ENCODE measurements around the gene FMO2.

DNA sequence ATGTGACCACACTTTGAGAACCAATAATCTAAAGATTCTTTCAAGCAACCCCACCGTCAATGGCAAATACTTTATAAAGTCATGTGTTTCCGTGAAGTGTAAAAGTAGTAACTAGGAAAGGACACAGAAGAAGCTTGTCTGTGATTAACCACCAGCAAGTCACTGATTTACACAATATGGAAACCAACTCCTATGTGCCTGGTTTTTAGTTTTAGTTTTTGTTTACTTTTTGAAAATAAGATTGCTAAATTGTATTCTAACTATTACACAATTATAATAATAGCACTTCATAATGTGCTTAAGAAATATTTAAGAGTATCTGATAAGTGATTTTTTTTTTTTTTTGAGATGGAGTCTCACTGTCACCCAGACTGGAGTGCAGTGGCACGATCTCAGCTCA is 13.0 kb downstream of the FMO2 start:
- no peak for TF ChIP-seq EZH2phosphoT487 (IDR thresholded peaks at IDR 0.05; ENCODE audit: borderline replicate concordance, low read length)
- TF ChIP-seq, protein P1, sequence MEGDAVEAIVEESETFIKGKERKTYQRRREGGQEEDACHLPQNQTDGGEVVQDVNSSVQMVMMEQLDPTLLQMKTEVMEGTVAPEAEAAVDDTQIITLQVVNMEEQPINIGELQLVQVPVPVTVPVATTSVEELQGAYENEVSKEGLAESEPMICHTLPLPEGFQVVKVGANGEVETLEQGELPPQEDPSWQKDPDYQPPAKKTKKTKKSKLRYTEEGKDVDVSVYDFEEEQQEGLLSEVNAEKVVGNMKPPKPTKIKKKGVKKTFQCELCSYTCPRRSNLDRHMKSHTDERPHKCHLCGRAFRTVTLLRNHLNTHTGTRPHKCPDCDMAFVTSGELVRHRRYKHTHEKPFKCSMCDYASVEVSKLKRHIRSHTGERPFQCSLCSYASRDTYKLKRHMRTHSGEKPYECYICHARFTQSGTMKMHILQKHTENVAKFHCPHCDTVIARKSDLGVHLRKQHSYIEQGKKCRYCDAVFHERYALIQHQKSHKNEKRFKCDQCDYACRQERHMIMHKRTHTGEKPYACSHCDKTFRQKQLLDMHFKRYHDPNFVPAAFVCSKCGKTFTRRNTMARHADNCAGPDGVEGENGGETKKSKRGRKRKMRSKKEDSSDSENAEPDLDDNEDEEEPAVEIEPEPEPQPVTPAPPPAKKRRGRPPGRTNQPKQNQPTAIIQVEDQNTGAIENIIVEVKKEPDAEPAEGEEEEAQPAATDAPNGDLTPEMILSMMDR (IDR thresholded peaks at IDR 0.05; ENCODE audit: low read depth, low read length, poor library complexity, severe bottlenecking) = no peak
